Measurements from ENCODE around the gene MAEL.
A peak's percentile ranks its signal among the peaks of the same experiment; 100 is the strongest.

- TF ChIP-seq CTCF (IDR thresholded peaks at IDR 0.05) = peak; percentile 98
- TF ChIP-seq POLR2AphosphoS5 (IDR thresholded peaks at IDR 0.05; ENCODE audit: low read depth, low read length) = no peak
- no peak for TF ChIP-seq SIN3A (IDR thresholded peaks at IDR 0.05; ENCODE audit: borderline replicate concordance, insufficient read depth, low read depth, low read length)
- TF ChIP-seq REST (IDR thresholded peaks at IDR 0.05; ENCODE audit: insufficient read depth in 1 of 2, low read depth in 2 of 2, low read length in 1 of 2) = no peak
Observed at GRCh38 chr1:167066333-167067122, 77.4 kb downstream of the MAEL start.

Measured in Panc1 (cell line).